ENCODE data around the gene RESP18. TPM values are rescaled to one million over a fixed set of nuclear protein-coding genes. Genes with fewer than 3 reads are reported as not detected.

Gene RESP18
- total RNA-seq = not detected in 2 replicates
- polyA plus RNA-seq = not detected in 2 replicates
- not detected in 2 replicates for polyA plus RNA-seq (2012)
- polyA minus RNA-seq (ENCODE audit: low replicate concordance) = not detected in 2 replicates

DNA sequence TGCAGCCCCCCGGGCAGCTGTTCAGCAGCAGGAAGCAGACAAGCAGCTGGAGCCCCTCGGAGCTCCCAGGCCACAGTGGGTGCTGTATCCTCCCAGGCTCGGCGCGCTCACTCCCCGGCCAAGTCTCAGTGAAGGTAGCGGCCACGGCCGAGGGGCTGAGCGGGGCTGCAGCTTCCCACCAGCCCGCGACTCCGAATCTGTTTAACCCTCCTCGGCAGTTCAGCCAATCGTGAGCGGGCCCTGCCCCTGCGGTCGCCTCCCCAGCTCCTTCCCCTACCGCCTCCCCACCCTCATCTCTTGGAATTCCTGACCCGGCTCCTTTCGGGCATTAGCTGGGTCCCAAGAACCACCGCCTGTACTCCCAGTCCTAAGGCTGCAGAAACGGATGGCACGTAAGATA, at the start of gene RESP18:
Gene RESP18 (minus strand): TSS at position 203 of the 400 bp plus-strand sequence.
- TF ChIP-seq CTCF (conservative IDR thresholded peaks at IDR 0.05 in 1 of 2, IDR thresholded peaks at IDR 0.05 in 1 of 2; ENCODE audit: low read depth in 1 of 2, low read length in 2 of 2) (no peak), EZH2 (IDR thresholded peaks at IDR 0.05; ENCODE audit: low read length, missing control alignments) (no peak)
- Histone ChIP-seq H3K4me1 (ENCODE audit: control insufficient read depth, extremely low read depth, insufficient read depth, low read length) (no peaks in the 10 kb centered on the region), H3K4me3 (replicated peaks in 1 of 4; ENCODE audit: control extremely low read depth in 1 of 4, insufficient read depth in 1 of 4, low read depth in 3 of 4, low read length in 4 of 4) (no peak within 1 kb of the TSS), H3K79me2 (ENCODE audit: control insufficient read depth, insufficient read depth, low read length) (no peaks in the 10 kb centered on the region), H2AFZ (ENCODE audit: low read length) (no peak within 1 kb of the TSS), H3K9ac (ENCODE audit: insufficient read depth, low read length) (no peak within 1 kb of the TSS), H4K20me1 (ENCODE audit: control insufficient read depth, extremely low read depth, insufficient read depth, low read length) (no peaks in the 10 kb centered on the region), H3K4me2 (ENCODE audit: extremely low read depth, insufficient read depth, low read length) (no peak within 1 kb of the TSS), H3K27ac (ENCODE audit: insufficient read depth, low read length) (no peak within 1 kb of the TSS), H3K27me3 (ENCODE audit: control insufficient read depth, insufficient read depth, low read length) (peaks cover 27% of the 10 kb centered on the region), H3K9me3 (ENCODE audit: control insufficient read depth, insufficient read depth, low read depth, low read length) (no peaks in the 10 kb centered on the region), H3K36me3 (ENCODE audit: control insufficient read depth, insufficient read depth, low read length) (no peaks in the 10 kb centered on the region)
- DNase-seq (ENCODE audit: low read depth in 2 of 2) = no peak

DNA sequence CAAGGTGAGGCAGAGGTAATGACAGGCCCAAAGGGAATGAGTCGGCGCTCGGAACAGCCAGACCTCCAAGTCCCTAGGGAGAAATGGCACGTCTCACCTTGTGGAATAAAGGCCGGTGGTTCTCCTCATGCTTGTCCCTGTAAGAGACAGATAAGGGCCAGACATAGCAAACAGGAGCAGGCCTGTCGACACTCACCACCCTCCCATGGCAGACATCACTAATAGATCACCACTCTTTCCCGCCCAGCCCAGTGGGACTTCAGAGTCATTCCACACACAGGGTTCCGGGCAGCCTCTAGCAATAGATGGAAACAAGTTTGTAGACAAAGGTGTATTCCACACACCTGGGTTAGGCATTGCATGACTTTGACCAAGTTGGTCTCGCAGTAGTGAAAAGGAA, 48.9 kb upstream of the RESP18 start:
- peaks cover 33% of the 10 kb centered on the region for H3K36me3 ChIP-seq (ENCODE audit: control insufficient read depth, insufficient read depth, low read length)

DNA sequence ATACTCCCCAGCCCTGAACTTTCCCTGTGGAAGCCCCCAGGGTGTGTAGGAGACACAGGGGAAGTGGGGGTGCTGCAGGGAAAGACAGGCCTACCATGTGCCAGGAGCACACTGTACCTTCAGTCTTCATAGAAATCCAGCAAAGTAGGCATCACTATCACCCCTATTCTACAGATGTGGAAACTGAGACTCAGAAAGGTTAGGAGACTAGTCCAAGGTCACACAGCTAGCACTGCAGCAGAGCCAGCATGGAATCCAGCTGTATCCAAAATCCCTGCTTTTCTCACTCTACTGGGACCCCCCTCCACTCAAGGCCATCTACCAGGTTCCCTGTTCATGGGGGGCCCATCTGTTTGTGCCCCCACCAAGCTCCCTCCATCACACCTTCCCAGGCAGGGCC, 48.4 kb upstream of the RESP18 start:
- H3K4me3 ChIP-seq (replicated peaks in 1 of 4; ENCODE audit: control extremely low read depth in 1 of 4, insufficient read depth in 1 of 4, low read depth in 3 of 4, low read length in 4 of 4) = no peak overlapping the region
- no peak overlapping the region for H3K9ac ChIP-seq (ENCODE audit: insufficient read depth, low read length)
- DNase-seq (ENCODE audit: low read depth in 2 of 2) = no peak
- no peak for TF ChIP-seq EZH2 (IDR thresholded peaks at IDR 0.05; ENCODE audit: low read length, missing control alignments)
- TF ChIP-seq CTCF (conservative IDR thresholded peaks at IDR 0.05 in 1 of 2, IDR thresholded peaks at IDR 0.05 in 1 of 2; ENCODE audit: low read depth in 1 of 2, low read length in 2 of 2) = no peak
- no peak overlapping the region for H2AFZ ChIP-seq (ENCODE audit: low read length)
- peaks cover under 1% of the 10 kb centered on the region for H3K79me2 ChIP-seq (ENCODE audit: control insufficient read depth, insufficient read depth, low read length)
- H3K27me3 ChIP-seq (ENCODE audit: control insufficient read depth, insufficient read depth, low read length) = no peaks in the 10 kb centered on the region
- H3K4me1 ChIP-seq (ENCODE audit: control insufficient read depth, extremely low read depth, insufficient read depth, low read length) = peaks cover 4% of the 10 kb centered on the region
- no peak overlapping the region for H3K4me2 ChIP-seq (ENCODE audit: extremely low read depth, insufficient read depth, low read length)
- H3K9me3 ChIP-seq (ENCODE audit: control insufficient read depth, insufficient read depth, low read depth, low read length) = no peaks in the 10 kb centered on the region
- no peaks in the 10 kb centered on the region for H4K20me1 ChIP-seq (ENCODE audit: control insufficient read depth, extremely low read depth, insufficient read depth, low read length)
- no peak overlapping the region for H3K27ac ChIP-seq (ENCODE audit: insufficient read depth, low read length)
- H3K36me3 ChIP-seq (ENCODE audit: control insufficient read depth, insufficient read depth, low read length) = peaks cover 28% of the 10 kb centered on the region

More for the DNA sequence above, 48.9 kb upstream of the RESP18 start:
- no peaks in the 10 kb centered on the region for H4K20me1 ChIP-seq (ENCODE audit: control insufficient read depth, extremely low read depth, insufficient read depth, low read length)
- peaks cover 7% of the 10 kb centered on the region for H3K4me1 ChIP-seq (ENCODE audit: control insufficient read depth, extremely low read depth, insufficient read depth, low read length)
- no peak overlapping the region for H3K27ac ChIP-seq (ENCODE audit: insufficient read depth, low read length)
- H3K4me2 ChIP-seq (ENCODE audit: extremely low read depth, insufficient read depth, low read length) = no peak overlapping the region
- TF ChIP-seq EZH2 (IDR thresholded peaks at IDR 0.05; ENCODE audit: low read length, missing control alignments) = no peak
- no peak for TF ChIP-seq CTCF (conservative IDR thresholded peaks at IDR 0.05 in 1 of 2, IDR thresholded peaks at IDR 0.05 in 1 of 2; ENCODE audit: low read depth in 1 of 2, low read length in 2 of 2)
- no peak overlapping the region for H2AFZ ChIP-seq (ENCODE audit: low read length)
- H3K4me3 ChIP-seq (replicated peaks in 1 of 4; ENCODE audit: control extremely low read depth in 1 of 4, insufficient read depth in 1 of 4, low read depth in 3 of 4, low read length in 4 of 4) = no peak overlapping the region
- no peaks in the 10 kb centered on the region for H3K27me3 ChIP-seq (ENCODE audit: control insufficient read depth, insufficient read depth, low read length)
- no peak for DNase-seq (ENCODE audit: low read depth in 2 of 2)
- H3K9me3 ChIP-seq (ENCODE audit: control insufficient read depth, insufficient read depth, low read depth, low read length) = no peaks in the 10 kb centered on the region
- H3K79me2 ChIP-seq (ENCODE audit: control insufficient read depth, insufficient read depth, low read length) = peaks cover 5% of the 10 kb centered on the region
- no peak overlapping the region for H3K9ac ChIP-seq (ENCODE audit: insufficient read depth, low read length)
